Fibroblast of peridontal ligament (primary cell): ENCODE results near the gene CNP.

Experiments
- DNase-seq: peaks from one replicate; pipeline ENCODE4 v3.0.0-alpha.2; 2010; ENCODE audit errors: extremely low read depth

CNP gene

DNA sequence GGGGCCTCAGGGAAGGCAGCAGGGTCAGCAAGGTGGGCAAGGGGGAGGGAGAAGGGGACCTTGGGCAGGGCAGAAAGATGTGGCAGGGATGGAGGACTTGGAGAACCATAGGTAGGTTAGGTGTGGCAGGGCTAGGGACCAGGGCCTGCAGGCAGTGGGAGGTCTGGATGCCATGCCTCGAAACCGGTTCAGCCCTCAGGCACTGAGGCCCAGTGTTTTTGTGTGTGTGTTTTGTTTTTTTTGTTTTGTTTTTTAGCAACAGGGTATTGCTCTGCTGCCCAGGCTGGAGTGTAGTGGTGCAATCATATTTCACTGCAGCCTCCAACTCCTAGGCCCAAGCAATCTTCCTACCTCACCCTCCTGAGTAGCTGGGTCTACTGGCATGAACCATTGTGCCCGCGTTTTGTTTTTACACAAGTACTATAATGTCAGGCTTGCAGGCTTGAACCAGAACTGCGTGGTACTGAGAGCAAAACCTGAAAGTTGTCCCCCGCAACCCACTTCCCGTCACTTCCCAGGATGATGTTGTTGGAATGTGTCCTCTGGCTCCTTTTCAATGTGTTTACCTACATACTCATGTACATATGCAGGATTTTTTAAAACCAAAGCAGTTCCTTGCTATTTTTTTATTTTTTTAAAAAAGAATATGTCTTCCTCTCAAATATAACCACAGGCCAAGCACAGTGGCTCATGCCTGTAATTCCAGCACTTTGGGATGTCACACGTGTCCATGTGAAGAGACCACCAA, 23.8 kb upstream of the CNP start:
- DNase-seq: no peak

- DNase-seq: no peak
Observed at GRCh38 chr17:41943492-41943891, 23.1 kb upstream of the CNP start.

- DNase-seq: no peak
Observed at GRCh38 chr17:41944943-41945342, 21.7 kb upstream of the CNP start.

GRCh38 chr17:41948762-41949460, 17.7 kb upstream of the CNP start:
- DNase-seq: no peak

DNA sequence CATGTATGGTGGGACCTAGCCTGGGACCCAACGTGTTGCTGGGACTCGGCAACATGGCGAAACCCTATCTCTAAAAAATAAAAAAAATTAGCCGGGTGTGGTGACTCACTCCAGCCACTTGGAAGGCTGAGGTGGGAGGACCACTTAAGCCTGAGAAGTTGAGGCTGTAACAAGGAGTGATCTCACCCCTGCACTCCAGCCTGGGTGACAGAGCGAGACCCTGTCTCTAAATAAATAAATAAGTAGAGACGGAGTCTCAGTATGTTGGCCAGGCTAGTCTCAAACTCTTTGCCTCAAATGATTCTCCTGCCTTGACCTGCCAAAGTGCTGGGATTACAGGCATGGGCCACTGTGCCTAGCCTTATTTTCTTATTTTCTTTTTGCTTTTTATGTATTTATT, 10.1 kb upstream of the CNP start:
- no peak for DNase-seq

- no peak for DNase-seq
Observed at GRCh38 chr17:41957031-41957868, 9.3 kb upstream of the CNP start.

DNA sequence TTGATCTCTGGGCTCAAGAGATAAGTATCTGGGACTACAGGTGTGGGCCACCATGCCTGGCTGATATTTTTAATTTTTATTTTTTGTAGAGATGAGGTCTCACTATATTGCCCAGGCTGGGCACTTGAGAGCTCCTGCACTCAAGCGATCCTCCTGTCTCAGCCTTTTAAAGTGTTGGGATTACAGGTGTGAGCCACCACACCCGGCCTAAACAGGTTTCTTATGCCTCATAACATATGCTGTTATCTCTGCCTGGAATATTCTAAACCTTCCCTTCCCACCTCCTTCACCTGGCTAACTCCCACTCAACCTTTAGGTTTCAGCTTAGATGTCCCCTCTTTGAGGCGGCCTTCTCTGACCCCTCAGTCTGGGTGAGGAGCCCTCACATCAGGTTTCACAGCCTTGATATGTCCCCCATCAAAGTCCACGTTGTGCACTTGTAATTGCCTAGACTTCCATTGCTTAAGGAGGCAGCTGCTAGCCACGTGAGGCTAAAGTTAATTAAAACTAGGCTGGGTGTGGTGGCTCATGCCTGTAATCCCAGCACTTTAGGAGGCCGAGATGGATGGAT, 8.6 kb upstream of the CNP start:
- DNase-seq: no peak

GRCh38 chr17:41959030-41959335, 7.6 kb upstream of the CNP start:
- no peak for DNase-seq

DNA sequence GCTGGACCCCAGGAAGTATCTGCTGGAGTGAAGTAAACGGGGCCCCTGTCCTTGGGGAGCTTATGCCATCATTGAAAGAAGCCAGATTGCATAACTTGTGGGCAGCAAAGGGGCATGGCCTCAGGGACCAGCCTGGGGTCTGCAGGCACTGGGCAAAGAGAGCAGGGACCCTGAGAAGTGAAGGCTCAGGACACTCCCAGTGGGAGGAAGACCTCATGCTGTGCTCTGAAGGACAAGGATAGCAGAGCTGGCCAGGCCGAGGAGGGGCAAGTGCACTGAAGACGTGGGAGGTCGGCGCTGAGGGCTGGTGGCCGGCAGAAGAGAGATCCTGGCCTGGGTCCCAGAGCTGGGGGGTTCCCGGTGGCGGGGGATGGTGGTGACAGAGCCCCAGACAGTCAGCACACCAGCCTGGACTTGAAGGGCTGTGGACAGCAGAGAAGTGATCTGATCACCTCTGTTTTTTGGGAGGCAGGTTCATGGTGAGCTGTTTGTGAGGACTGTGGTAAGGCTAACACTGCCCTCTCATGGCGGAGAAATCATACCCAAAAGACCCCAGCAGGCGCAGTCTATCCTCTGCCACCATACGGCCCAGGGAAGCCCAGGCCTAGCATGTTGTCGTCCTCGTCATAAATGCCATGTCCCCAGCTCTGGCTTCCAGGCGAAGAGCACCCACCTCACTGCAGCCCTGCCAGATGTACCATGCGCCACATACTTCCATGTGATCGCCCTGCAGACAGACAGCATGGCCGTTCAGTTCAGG, 7.1 kb upstream of the CNP start:
- peak; percentile 65 for DNase-seq

DNA sequence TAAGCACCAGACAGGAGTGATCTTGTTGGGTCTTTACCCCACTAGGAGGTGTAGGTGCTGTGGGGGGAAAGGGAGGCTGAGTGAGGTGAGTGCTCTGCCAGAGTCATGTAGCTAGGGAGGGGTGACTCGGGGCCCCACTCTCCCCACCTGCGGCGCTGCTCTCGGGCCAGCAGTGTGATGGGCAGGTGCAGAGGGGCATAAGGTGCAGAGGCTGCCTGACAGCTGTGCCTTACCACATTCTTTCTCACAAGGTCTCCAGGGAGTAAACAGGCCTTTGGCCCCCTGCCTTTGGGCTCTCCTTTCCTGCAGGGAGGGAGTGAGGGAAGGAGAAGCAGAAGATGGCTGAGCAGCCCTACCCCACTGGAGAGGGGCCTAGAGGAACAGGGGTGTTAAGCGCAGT, 4.5 kb upstream of the CNP start:
- no peak for DNase-seq

- peak; percentile 64 for DNase-seq
Observed at GRCh38 chr17:41962768-41963434, 3.7 kb upstream of the CNP start.

DNA sequence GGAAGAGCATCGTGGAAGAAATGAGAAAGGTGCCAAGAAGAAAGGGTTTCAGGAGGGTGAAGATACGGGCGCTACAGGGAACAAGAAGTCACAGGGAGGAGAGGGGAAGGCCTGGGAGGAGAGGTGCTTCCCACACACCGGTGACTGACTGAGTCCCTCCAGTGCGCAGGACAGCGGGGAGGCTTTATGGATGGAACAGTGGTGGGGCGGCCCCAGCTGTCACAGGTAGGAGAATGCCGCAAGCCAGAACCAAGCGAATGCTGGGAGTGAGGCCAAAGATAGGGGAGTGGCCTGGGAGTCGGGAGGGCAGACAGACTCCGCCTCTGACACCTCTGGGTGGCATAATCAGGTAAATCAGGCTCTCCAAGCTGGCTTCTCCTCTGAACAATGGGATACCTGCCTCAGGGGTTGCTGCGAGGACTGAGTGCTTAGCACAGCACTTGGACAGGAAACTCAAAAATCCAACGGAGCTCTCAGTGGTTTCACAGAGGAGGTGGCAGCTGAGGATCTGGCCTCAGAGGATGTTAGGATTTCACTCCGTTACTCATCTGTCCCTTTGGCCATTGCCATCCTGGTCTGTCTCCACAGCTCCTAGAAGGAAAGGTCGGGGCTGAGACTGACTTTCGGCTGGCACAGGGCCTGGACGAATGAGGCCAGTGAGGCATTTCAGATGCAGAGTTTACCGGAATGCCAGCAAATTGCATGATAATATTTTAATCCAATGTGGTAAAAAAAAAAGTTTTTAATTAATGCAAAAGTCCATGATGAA, 717 bp upstream of the CNP start:
- peak; percentile 50 for DNase-seq

DNA sequence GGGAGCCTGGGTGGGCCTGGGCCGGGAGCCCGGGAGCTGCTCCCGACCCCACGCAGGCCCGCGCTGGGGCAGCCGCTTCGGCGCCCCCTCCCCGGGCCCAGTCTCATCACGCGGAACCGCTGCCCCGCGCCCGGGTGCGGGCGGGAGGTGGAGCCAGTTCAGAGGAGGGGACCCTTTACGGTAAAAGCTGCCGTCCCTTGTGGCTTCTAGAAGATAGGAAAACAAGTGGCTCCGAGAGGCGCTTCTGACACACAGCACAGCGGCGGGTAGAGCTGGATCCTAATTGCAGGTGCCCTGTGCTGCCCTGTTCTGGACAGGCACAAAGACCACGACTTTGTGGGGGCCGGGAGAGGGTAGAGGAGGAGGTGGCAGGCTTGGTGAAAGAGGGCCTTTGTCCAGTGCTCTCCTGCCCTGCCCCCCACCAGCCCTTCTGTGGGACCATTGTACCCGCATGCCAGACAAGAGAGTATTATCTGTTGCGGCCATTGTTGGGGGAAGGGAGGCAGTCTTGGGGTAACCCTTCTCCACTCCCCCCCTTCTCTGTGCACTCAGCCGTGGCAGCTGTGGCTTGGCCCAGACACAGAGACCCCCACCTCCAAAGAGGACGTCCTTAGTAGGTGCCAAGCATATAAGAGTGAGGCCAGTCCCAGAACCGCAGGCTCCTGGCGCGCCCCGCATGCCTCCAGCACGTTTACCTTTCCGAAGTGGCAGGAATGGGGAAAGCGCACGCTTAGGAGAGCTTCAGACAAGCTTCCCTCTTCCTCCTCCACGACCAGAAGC, 736 bp downstream of the CNP start:
- no peak for DNase-seq

GRCh38 chr17:41967921-41968578, 1.5 kb downstream of the CNP start:
- DNase-seq: no peak

DNA sequence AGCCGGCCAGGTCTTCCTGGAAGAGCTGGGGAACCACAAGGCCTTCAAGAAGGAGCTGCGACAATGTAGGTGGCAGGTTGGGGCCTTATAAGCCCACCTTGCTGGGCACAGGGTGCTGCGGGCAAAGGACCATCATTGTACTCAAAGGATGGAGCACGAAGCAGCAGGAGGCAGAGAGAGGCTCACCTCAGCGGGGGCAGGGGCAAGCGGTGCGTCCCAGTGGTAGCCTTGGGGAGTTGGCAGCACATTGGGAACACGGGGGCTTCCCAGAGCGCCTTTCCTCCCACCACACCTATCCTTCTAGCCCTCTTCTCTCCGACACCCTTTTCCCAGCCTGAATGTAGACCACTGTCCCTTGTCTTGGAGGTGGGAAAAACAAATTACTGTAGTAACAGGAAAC, 2.1 kb downstream of the CNP start:
- DNase-seq: no peak

GRCh38 chr17:41970901-41971331, 4.3 kb downstream of the CNP start:
- no peak for DNase-seq

- no peak for DNase-seq
Observed at GRCh38 chr17:41971721-41972523, 5.3 kb downstream of the CNP start.
